ENCODE results near the gene RIMS1.

DNA sequence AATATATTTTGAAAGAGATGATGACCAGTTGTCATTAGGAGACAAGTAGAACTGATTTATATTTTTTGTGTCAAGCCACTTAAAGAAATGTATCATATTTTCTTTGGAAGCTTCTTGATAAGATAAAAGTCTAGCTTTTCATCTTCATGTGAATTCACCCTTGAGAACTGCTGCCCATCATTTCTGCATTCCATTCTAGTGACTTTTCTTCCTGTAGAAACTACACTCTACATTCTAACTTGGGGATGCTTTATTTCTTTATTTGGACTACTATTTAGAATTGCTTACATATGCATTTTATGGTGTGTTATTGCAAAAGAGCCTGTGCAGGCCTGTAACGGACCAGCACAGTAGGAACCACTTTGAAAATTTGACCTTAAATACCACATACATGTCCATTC lies 400.6 kb downstream of the RIMS1 start:
- TF ChIP-seq RXRA (IDR thresholded peaks at IDR 0.05) (no peak), NR2F2 (IDR thresholded peaks at IDR 0.05) (no peak)

Data from liver (tissue), 2 donors.